Bone marrow (tissue), 2 donors: ENCODE measurements around the gene MTOR.
"Not testable (repeated sequence)": the region's sequence is repeated elsewhere in the genome, so short reads cannot be mapped to it uniquely, and the experiment has no call there.

ENCODE experiments used
- DNase-seq, 2 donors: peaks; one replicate each; lab custom pipeline; 2025; lab: John Stamatoyannopoulos, UW

Gene MTOR

DNA sequence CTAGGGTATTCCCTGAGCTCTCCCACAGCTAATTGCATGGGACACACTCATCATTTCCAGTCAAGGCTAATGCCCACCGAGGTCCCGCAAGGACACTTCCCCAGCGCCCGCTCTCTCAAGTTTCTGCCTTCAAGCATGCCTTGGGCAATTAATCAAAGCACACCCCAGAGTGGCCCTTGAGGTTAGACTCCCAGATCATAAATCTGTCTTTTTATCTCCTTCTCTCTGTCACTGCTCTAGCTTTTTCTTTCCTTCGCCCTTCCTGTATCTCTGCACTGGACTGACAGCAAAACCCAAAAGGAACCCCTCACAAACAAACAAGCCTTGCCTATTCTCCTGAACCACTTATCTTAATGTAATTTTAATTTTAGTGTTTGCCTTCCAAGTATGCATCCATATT is 154.8 kb downstream of the MTOR start:
- no peak for DNase-seq

GRCh38 chr1:11105586-11105985 is 156.8 kb downstream of the MTOR start:
- no peak for DNase-seq

DNA sequence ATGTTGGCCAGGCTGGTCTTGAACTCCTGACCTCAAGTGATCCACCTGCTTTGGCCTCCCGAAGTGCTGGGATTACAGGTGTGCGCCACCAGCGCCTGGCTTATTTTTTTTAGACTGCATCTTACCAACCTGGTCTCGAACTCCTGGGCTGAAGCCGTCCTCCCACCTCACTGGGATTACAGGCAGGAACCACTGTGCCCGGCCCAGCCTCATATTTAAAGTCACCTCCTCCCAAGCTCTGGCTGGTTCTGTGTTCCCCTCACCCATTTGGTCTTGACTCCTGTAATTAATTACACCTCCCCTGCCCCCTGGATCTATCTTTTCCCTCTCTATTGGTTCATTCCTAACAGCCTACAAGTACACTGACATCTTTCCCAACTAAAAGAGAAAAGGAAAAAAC is 161.0 kb downstream of the MTOR start:
- no peak for DNase-seq

GRCh38 chr1:11100806-11101205 is 161.5 kb downstream of the MTOR start:
- not testable (repeated sequence) for DNase-seq

- DNase-seq: no peak
Observed at GRCh38 chr1:11100149-11100493, 162.2 kb downstream of the MTOR start.

DNA sequence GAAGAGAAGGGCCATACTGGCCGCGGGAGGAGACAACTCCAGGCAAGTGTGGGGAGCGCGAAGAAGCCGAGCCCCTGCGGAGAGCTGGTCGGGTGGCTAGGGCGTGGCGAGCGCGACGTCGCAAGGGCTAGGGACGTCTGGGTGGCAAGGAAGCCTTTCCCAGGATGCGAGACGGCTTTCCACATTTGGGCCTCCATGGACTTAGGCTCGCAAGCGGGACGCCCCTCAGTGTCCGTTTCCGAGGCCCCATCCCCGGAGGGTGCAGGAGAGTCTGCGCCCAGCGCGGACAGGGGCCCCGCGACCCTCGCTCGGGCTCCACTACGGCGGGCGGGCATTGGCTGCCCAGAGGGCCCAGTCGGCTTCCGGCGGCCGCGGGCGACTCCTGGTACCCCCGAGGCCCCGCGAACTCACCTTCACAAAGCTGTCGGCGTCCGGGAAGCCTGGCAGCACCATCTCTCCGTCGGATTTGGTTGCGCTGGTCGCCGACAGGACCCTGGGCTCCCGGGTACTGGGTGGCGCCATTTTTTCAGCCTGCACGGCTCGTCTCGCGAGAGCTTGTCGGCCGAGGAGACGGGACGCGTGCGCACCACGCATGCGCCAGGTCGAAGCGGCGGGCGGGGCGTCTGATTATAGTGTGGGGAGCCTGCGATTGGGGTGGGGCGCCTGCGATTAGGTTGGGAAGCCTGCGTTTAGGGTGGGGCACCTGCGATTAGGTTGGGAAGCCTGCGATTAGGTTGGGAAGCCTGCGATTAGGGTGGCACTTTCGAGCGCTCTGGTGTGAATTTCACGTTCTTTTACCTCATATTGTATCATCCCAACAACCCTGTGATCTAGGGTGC is 162.8 kb downstream of the MTOR start, which contains the start of gene EXOSC10:
TSS of gene EXOSC10 (minus strand) at position 560 of the 839 bp plus-strand sequence. CDS start at position 522, 38 bp downstream.
- DNase-seq: peak; percentile 79

DNA sequence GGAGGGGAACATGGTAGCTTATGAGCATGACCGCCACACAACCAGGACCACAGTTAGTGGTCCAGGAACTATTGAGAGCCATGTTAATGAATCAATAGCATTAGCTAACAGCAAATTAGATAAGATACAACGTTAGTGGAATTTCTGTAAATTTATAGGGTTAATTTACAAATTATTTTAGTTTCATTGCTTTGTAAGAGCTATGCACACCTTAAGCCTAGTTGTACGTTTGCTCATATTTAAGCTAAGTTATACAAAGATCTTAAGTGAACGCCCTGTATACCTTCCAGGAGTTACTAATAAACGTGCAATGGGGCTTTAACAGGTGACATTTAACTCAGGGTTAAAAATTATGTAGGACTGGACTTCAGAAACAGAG is 163.4 kb downstream of the MTOR start:
- no peak for DNase-seq

DNA sequence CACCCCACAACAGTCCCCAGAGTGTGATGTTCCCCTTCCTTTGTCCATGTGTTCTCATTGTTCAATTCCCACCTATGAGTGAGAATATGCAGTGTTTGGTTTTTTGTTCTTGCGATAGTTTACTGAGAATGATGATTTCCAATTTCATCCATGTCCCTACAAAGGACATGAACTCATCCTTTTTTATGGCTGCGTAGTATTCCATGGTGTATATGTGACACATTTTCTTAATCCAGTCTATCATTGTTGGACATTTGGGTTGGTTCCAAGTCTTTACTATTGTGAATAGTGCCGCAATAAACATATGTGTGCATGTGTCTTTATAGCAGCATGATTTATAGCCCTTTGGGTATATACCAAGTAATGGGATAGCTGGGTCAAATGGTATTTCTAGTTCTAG is 178.6 kb downstream of the MTOR start:
- not testable (repeated sequence) for DNase-seq

DNA sequence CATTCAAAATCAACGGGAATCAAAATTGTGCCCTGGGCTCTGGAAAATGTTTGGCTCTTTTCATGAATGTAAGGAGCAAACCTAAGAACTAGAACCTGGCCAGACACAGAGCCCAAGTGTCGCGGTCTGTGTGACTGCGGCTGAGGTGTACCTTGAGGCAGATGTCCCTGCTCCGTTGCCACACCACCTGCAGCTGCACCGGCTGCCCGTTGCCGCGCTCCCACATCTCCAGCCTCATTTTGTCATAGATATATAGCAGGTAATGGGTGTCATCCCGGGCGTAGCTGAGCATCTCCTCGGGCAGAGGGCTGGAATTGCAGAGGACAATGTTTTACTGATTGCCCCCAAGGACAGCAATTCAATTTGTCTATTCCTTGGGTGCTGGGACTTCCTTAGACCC is 181.4 kb downstream of the MTOR start:
- DNase-seq: no peak

- no peak for DNase-seq
Observed at GRCh38 chr1:11078631-11079030, 183.7 kb downstream of the MTOR start.

DNA sequence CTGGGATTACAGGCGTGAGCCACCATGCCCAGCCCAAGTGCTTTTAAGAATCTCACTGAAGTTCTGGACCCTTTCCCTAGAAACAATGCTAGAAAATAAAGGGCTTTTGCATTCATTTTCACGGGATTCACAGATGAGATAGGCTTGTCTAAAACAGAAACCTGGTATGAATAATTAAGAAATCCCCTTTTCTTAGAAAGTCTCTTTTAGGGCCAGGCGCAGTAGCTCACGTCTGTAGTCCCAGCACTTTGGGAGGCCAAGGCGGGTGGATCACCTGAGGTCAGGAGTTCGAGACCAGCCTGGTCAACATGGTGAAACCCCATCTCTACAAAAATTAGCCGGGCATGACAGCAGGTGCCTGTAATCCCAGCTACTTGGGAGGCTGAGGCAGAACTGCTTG is 189.0 kb downstream of the MTOR start:
- DNase-seq: not testable (repeated sequence)

DNA sequence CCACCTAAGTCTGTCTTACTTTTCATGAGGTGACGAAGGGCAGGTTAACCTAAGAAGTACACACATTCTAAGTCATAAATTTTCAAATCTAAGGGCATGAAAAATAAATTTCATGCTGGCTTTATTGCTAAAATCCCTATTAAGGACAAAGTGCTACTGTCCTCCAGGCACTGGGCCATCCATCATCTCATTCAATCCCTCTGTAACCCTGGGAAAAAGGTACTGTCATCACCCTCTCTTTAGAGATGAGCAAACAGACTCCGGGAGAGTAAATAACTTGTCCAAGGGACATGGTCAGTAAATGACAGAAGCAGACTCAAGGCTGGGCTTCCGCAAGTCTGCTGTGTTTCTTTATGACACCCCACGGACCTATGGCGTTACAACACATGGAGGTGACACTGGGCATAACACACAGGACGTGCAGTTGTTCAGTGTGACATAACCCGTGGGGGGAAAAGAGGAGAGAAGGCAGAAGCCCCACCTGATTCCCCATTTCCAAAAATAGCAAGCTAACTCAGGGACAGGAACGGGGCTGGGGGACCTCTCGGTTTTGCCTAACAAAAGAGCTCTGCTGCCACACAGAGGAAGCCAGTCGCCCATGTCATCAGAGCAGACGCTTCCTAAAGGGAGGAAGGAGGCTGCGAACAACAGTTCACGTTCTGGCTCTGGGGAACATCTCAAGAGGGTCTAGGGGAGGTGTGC is 190.0 kb downstream of the MTOR start:
- no peak for DNase-seq

DNA sequence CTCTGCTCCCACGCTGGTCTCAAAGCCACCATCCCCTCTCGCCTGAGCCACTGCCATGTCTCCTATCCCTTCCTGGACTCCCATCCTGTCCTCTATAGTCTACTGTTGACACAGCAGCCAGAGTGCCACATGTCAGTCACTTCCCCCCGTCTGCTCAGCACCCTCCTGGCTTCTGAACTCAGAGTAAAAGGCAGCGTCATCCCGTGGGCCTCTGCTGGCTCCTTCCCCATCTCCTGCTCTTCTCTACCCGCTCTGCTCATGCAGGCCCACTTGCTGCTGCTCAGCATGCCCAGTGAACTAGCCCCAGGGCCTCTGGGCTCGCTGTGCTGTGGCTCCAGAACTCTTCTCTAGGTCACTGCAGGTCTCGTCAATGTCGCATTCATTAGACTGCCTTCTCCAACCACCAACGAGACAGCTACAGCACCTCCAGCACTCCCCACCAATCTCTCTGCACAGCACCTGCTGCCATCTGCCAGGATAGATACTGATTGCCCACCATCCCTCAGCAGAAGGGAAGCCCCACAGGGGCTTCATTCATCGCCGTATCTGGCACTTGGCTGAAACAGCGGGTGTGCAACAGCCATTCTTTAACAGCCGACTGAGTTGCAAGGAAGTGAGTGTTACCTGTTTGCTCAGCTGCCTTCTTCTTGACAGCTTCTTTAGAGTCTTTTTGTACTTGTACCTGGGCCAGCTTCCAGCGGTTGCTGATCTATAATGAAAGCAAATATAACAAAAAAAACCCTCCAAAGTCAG is 190.7 kb downstream of the MTOR start:
- no peak for DNase-seq

- DNase-seq: no peak
Observed at GRCh38 chr1:11070876-11071275, 191.5 kb downstream of the MTOR start.

DNA sequence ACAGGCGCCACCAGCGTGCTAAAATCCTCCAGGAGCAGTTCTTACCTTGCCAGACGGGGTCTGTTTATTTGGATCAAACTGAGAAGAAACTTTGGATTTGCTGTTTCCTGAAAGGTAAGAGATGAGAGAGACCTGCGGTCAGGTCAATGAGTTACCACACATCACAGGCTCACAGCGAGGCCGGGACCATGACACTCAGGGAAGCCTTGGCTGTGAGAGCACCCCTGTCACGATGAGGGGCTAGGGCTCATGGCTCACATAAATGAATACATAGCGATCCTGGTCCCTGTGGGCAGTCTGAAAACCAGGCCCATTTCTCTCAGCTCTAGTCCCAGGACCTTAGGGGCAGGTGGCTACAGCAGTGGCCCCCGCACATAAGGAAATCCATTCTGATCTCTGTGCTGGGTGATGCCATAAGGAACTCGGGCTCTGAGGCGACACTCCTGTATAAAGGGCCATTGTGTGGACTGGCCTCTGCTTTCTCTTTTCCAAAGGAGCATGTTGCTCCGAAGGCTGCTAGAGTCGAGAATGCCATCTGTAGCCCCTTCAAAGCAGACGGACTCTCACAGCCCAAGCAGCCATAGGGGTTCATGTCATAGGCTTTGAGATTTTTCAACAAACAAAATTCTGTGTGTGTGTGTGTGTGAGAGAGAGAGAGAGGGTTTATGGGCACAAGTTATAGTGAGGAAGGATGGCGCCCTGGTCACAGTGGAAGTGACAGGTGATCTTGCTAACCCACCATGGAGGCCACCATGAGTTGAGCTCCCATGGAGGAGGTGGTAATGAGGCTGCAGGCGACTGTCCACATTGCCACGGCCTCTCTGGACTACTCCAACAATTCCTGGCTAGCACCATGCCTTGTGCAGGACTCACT is 193.5 kb downstream of the MTOR start:
- no peak for DNase-seq

GRCh38 chr1:11067716-11068599 is 194.4 kb downstream of the MTOR start:
- no peak for DNase-seq

DNA sequence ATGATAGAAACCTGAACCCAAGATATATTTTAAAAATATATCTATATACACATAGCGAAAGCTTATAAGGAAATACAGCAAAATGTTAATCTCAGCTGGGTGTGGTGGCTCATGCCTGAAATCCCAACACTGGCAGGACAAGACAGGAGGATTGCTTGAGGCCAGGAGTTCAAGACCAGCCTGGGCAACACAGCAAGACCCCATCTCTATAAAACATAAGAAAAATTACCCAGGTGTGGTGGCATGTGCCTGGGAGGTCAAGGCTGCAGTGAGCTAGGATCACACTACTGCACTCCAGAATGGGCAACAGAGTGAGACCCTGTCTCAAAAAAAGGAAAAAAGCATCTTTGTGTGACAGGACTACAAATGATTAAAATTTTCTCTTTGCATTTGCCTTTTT is 196.6 kb downstream of the MTOR start:
- DNase-seq: no peak

- no peak for DNase-seq
Observed at GRCh38 chr1:11064942-11065341, 197.4 kb downstream of the MTOR start.

GRCh38 chr1:11063937-11064537 is 198.3 kb downstream of the MTOR start:
- not testable (repeated sequence) for DNase-seq

DNA sequence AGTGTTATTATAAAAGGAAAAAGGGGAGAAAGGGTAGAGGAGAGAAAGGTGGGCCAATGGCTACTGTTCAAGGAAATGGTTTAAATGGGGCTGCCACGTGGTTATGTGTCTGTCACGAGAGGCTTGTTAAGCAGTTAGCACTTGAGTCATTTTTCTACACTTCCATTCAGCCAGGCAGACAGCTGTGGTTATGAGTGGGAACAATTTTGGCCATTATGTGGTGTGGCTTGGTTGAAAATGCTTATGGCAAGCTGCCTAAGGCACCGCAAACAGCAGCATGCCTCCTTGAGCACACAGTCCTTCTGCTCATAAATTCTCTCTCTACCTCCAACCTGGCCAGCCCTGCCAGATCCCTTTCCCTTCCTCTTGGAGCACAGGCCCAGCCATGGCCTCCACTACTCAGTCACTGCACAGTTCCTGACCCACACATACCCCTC is 199.4 kb downstream of the MTOR start:
- DNase-seq: no peak
